ENCODE data around the gene SERINC2.
"Not testable (repeated sequence)": the region's sequence is repeated elsewhere in the genome, so short reads cannot be mapped to it uniquely, and the experiment has no call there.

SERINC2 gene

DNA sequence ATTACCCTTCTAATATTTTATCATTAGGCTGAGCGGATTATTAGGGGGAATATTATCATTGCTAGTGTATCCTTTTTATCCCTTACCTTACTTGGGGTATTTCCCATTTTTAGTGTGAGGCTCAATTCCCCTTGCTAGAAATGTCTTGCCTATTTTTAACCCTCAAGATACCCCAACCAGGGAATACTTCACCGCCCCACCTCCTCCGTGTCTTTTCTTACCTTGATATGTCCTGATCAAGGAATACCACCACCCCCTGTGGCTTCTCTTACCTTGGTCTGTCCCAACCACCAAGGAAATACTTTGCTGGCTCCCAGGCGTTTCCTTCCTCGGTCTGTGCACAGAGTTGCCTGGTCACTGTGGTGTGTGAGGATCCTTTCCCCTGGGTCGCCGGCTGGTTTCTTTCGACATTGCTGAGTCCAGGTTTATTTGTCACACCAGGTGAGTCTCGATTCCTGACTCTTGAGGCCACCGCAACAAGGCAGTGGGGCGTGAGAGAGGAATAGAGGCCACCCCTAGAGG, 57.8 kb downstream of the SERINC2 start:
- H3K4me3 ChIP-seq (ENCODE audit: low read depth, low read length) = no peak overlapping the region
- no peak for DNase-seq (ENCODE audit: low read depth)
- TF ChIP-seq, protein P1, sequence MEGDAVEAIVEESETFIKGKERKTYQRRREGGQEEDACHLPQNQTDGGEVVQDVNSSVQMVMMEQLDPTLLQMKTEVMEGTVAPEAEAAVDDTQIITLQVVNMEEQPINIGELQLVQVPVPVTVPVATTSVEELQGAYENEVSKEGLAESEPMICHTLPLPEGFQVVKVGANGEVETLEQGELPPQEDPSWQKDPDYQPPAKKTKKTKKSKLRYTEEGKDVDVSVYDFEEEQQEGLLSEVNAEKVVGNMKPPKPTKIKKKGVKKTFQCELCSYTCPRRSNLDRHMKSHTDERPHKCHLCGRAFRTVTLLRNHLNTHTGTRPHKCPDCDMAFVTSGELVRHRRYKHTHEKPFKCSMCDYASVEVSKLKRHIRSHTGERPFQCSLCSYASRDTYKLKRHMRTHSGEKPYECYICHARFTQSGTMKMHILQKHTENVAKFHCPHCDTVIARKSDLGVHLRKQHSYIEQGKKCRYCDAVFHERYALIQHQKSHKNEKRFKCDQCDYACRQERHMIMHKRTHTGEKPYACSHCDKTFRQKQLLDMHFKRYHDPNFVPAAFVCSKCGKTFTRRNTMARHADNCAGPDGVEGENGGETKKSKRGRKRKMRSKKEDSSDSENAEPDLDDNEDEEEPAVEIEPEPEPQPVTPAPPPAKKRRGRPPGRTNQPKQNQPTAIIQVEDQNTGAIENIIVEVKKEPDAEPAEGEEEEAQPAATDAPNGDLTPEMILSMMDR (IDR thresholded peaks at IDR 0.05; ENCODE audit: low read depth, low read length, missing control alignments) = no peak

DNA sequence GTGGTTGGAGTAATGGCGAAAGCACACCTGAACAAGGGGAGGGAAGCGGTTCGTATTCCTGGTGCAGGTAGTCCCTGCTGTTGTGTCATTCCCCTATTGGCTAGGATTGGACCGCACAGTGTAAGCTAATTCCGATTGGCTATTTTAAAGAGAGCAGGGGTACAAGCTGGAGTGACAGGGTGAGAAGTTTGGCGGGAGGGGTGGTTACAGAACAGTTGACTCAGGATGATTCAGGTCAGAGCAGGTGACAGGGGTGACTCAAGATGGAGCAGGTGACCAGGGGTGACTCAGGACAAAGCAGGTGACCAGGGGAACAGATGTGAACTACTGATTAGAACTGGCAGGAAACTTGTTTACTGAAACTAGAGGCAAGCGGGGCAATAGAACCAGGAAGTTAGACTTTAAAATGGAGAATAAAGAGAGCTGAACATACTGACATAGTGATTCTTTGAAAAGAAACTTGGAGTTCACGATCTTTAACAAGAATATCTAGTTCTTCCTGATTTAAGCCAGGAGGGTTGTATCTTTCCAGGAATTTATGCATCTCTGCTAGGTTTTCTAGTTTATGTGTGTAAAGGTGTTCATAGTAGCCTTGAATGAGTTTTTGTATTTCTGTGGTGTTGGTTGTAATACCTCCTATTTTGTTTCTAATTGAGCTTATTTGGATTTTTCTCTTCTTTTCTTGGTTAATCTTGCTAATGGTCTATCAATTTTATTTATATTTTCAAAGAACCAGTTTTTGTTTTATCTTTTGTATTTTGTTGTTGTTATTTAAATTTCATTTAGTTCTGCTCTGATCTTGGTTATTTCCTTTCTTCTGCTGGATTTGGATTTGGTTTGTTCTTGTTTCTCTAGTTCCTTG, 58.7 kb downstream of the SERINC2 start:
- DNase-seq (ENCODE audit: low read depth); H3K4me3 ChIP-seq (ENCODE audit: low read depth, low read length): not testable (repeated sequence)

DNA sequence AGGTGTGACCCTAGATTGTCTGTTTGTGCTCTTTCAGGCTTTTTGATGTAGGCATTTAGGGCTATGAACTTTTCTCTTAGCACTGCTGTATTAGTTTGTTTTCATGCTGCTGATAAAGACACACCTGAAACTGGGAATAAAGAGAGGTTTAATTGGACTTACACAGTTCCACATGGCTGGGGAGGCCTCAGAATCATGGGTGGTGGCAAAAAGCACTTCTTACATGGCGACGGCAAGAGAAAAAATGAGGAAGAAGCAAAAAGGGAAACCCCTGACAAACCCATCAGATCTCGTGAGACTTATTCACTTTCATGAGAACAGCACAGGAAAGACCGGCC, 59.3 kb downstream of the SERINC2 start:
- not testable (repeated sequence) for H3K4me3 ChIP-seq (ENCODE audit: low read depth, low read length); DNase-seq (ENCODE audit: low read depth)

DNA sequence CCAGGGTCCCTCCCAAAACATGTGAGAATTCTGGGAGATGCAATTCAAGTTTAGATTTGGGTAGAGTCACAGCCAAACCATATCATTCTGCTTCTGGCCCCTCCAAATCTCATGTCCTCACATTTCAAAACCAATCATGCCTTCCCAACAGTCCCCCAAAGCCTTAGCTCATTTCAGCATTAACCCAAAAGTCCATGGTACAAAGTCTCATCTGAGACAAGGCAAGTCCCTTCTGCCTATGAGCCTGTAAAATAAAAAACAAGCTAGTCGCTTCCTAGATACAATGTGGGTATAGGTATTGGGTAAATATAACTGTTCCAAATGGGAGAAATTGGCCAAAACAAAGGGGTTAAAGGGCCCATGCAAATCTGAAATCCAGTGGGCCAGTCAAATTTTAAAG, 59.7 kb downstream of the SERINC2 start:
- not testable (repeated sequence) for H3K4me3 ChIP-seq (ENCODE audit: low read depth, low read length)

DNA sequence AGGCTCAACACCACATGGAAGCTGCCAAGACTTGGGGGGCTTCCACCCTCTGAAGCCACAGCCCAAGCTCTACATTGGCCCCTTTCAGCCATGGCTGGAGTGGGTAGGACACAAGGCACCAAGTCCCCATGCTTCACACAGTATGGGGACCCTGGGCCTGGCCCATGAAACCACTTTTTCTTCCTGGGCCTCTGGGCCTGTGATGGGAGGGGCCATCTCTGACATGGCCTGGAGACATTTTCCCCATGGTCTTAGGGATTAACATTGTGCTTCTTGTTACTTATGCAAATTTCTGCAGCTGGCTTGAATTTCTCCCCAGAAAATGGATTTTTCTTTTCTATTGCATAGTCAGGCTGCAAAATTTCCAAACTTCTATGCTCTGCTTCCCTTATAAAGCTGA, 60.5 kb downstream of the SERINC2 start:
- DNase-seq (ENCODE audit: low read depth); H3K4me3 ChIP-seq (ENCODE audit: low read depth, low read length): not testable (repeated sequence)

More for the DNA sequence above, 59.7 kb downstream of the SERINC2 start:
- not testable (repeated sequence) for DNase-seq (ENCODE audit: low read depth)

DNA sequence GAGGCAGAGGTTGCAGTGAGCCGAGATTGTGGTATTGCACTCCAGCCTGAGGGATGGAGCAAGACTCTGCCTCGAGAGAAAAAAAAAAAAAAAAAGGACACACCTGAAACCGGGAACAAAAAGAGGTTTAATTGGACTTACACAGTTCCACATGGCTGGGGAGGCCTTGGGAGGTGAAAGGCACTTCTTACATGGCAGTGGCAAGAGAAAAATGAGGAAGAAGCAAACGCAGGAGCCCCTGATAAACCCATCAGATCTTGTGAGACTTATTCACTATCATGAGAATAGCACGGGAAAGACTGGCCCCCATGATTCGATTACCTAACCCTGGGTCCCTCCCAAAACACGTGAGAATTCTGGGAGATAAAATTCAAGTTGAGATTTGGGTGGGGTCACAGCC, 61.6 kb downstream of the SERINC2 start:
- not testable (repeated sequence) for DNase-seq (ENCODE audit: low read depth); H3K4me3 ChIP-seq (ENCODE audit: low read depth, low read length)

DNA sequence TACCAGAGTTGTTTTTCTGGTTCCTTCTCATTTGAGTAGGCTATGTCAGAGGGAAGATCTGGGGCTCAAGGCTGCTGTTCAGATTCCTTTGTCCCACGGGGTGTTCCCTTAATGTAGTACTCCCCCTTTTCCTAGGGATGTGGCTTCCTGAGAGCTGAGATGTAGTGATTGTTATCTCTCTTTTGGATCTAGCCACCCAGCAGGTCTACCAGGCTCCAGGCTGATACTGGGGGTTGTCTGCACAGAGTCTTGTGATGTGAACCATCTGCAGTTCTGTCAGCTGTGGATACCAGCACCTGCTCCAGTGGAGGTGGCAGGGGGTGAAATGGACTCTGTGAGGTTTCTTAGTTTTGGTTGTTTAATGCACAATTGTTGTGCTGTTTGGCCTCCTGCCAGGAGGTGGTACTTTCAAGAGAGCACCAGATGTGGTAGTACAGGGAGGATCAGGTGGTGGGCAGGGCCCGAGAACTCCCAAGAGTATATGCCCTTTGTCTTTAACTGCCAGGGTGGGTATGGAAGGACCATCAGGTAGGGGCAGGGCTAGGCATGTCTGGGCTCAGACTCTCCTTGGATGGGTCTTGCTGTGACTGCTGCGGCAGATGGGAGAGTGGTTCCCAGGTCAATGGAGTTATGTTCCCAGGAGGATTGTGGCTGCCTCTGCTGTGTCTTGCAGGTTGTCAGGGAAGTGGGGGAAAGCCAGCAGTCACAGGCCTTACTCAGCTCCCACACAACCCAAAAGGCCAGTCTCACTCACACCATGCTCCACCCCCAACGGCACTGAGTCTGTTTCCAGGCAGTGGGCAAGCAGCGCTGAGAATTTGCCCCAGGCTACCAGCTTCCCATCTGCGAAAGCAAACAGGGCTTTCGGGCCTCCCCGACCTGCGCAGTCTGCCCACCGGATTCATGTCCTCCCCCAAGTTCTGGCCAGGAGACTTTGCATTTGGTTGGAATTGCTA, 64.2 kb downstream of the SERINC2 start:
- TF ChIP-seq, protein P1 (IDR thresholded peaks at IDR 0.05; ENCODE audit: low read depth, low read length, missing control alignments) = no peak
- no peak for DNase-seq (ENCODE audit: low read depth)
- no peak overlapping the region for H3K4me3 ChIP-seq (ENCODE audit: low read depth, low read length)

DNA sequence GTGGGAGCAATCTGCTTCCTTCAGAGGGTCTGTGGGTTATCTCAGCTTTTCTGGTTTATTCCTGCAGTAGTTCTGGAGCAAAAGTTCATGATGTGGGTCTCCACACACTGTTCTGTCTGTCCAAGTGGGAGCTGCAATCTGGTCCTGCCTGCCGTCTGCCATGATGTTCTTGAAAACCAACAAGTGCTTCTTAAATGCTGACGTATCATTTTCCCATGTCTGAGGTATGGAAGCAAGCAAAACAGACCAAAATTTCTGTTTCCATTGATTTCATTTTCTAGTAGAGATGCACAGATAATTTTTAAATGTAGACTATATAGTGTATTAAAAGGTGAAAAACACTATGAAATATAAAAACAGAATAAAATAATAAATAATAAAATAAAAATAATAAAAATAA, 65.2 kb downstream of the SERINC2 start:
- DNase-seq (ENCODE audit: low read depth) = no peak
- TF ChIP-seq, protein P1 (IDR thresholded peaks at IDR 0.05; ENCODE audit: low read depth, low read length, missing control alignments) = no peak
- H3K4me3 ChIP-seq (ENCODE audit: low read depth, low read length) = no peak overlapping the region

DNA sequence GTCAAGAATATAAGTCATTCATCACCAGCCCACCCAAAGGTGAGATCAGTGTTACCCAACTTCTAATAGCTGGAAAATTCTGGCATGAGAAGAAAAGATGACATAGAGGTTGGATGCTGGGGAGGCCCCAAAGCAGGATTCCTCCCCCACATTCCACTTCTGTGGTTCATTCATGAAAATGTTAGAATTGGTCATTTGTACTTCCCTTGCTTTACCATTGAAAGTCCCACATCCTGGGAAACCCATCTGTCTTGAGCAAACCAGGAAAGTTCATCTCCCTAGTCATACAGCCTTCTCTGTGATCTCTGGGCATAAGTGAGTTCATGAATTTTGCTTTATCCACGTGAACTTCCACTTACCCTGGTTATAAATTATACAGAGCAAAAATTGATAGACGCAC, 66.8 kb downstream of the SERINC2 start:
- no peak for DNase-seq (ENCODE audit: low read depth)
- no peak overlapping the region for H3K4me3 ChIP-seq (ENCODE audit: low read depth, low read length)
- TF ChIP-seq, protein P1 (IDR thresholded peaks at IDR 0.05; ENCODE audit: low read depth, low read length, missing control alignments) = no peak

DNA sequence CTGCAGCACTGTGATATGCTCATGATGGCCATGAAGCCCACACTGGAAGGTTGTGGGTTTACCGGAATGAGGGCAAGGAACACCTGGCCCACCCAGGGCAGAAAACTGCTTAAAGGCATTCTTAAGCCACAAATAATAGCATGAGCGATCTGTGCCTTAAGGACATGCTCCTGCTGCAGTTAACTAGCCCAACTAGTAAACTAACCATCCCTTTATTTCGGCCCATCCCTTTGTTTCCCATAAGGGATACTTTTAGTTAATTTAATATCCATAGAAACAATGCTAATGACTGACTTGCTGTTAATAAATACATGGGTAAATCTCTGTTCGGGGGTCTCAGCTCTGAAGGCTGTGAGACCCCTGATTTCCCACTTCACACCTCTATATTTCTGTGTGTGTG, 67.4 kb downstream of the SERINC2 start:
- not testable (repeated sequence) for H3K4me3 ChIP-seq (ENCODE audit: low read depth, low read length); DNase-seq (ENCODE audit: low read depth)
